ENCODE measurements around the gene RIMBP2.

DNA sequence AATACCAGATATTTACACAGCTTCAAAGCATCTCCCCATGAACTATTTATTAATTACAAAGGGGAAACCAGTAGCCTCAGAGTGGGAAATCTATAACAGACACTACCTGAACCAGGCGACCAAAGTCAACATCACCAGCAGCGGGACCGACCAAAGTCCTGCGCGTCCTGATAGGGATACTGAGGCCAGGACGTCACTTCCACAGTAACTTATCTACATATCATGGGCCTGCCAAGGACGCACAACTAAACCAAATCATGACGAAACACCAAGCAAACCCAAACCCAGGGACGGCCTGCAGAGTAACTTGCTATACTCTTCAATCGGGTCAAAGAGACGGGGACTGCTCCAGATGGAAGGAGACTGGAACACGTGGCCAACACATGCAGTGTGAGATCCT, 26.0 kb upstream of the RIMBP2 start:
- no peak for TF ChIP-seq ZNF174 (tag by site-specific recombination; IDR thresholded peaks at IDR 0.05)
- no peak for TF ChIP-seq ZNF416 (tag by site-specific recombination; IDR thresholded peaks at IDR 0.05)
- TF ChIP-seq, protein P1, sequence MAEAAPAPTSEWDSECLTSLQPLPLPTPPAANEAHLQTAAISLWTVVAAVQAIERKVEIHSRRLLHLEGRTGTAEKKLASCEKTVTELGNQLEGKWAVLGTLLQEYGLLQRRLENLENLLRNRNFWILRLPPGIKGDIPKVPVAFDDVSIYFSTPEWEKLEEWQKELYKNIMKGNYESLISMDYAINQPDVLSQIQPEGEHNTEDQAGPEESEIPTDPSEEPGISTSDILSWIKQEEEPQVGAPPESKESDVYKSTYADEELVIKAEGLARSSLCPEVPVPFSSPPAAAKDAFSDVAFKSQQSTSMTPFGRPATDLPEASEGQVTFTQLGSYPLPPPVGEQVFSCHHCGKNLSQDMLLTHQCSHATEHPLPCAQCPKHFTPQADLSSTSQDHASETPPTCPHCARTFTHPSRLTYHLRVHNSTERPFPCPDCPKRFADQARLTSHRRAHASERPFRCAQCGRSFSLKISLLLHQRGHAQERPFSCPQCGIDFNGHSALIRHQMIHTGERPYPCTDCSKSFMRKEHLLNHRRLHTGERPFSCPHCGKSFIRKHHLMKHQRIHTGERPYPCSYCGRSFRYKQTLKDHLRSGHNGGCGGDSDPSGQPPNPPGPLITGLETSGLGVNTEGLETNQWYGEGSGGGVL (tag by site-specific recombination; IDR thresholded peaks at IDR 0.05), result no peak
- TF ChIP-seq GFI1B (tag by site-specific recombination; IDR thresholded peaks at IDR 0.05), result no peak
- TF ChIP-seq ZNF24 (tag by site-specific recombination; IDR thresholded peaks at IDR 0.05), result no peak
- TF ChIP-seq ZNF510 (tag by site-specific recombination; IDR thresholded peaks at IDR 0.05; ENCODE audit: insufficient replicate concordance), result no peak
- TF ChIP-seq YY1 (tag by site-specific recombination; IDR thresholded peaks at IDR 0.05), result no peak
- TF ChIP-seq, protein P2, sequence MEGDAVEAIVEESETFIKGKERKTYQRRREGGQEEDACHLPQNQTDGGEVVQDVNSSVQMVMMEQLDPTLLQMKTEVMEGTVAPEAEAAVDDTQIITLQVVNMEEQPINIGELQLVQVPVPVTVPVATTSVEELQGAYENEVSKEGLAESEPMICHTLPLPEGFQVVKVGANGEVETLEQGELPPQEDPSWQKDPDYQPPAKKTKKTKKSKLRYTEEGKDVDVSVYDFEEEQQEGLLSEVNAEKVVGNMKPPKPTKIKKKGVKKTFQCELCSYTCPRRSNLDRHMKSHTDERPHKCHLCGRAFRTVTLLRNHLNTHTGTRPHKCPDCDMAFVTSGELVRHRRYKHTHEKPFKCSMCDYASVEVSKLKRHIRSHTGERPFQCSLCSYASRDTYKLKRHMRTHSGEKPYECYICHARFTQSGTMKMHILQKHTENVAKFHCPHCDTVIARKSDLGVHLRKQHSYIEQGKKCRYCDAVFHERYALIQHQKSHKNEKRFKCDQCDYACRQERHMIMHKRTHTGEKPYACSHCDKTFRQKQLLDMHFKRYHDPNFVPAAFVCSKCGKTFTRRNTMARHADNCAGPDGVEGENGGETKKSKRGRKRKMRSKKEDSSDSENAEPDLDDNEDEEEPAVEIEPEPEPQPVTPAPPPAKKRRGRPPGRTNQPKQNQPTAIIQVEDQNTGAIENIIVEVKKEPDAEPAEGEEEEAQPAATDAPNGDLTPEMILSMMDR (tag by site-specific recombination; IDR thresholded peaks at IDR 0.05), result no peak
- TF ChIP-seq ZNF274 (IDR thresholded peaks at IDR 0.05; ENCODE audit: low read length), result no peak
- TF ChIP-seq ZNF274 (tag by site-specific recombination; IDR thresholded peaks at IDR 0.05; ENCODE audit: borderline replicate concordance), result no peak

Measured in HEK293 (cell line).